ENCODE results near the gene EFEMP2.

EFEMP2 gene

DNA sequence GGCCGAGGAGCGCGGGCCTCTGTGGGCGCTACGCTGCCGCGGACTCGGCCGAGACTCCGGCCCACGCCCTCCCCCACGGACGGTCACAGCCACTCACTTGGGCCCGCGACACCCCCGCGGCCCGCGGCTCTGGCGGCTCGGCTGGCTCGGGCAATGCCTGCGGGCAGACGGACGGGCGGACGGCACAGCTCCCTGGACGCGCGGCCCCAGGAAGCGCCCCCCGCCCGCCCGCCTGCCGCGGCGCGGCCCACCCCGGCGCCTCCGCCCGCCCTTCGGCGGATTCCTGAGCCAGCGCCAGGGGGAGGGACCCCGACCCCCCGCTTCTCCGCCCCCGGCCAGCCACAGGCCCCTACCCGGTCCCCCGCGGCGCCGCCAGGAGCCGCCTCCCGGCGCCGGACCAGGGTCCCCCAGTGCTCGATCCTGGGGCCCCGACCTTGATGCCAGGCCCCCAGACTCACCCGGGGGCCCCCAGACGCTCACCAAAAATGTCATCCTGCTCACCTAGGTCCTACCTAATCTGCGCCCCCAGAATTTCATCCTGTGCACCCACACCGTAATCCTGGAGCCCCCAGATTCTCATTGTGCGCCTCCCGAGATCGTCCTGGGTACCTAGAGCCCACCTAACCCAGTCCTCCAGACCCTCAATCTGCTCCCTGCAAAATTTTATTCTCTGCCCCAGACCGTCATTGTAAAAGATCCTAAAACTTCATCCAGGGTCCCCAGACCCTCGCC is at the start of gene EFEMP2:
EFEMP2 (minus strand) TSS at position 215 of the 732 bp plus-strand sequence. CDS start 446 bp downstream, outside the sequence.
- DNase-seq (ENCODE audit: low spot score): peak; percentile 68

DNA sequence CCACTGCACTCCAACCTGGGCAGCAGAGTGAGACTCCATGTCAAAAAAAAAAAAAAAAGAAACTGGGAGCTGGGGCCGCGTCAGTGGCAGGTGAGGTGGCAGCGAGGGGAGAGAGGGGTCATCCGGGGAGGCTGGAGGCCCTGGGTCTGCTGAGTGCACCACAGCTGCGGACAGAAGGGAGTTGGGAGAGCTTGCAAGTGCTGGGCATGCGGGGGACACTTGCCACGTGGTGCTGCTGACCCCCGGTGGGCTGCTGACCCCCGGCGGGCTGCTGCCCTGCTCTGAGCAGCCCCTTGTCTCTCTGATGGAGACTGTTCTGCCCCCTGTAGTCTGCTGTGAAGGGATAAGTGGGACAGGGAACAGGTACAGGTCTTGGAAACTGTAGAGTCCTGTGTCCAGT is 49.3 kb upstream of the EFEMP2 start:
- DNase-seq (ENCODE audit: low spot score): no peak

DNA sequence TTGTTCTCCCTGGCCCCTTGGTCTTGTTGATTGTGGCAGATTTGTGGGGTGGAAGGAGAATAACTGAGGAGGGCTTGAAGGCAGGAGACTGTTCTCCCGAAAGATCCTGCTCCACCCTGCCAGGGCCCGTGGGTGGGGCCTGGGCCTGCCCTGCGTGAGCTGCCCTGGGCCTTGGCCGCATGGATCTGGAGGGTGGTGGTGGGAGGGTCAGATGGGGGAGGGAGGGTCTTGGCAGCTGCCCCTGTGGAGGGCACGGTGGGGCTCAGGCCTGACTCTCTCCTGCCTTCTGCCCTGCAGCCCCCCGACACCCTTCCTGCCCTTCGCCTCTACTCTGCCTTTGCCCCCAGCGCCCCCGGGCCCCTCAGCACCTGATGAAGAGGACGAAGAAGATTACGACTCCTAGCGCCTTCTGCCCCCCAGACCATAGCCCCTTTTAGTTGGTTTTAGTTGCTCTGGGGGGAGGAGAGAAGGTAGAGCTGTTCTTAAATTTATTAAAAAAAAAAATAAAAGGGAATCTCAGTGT is 48.5 kb upstream of the EFEMP2 start:
- DNase-seq (ENCODE audit: low spot score): peak; percentile 36

DNA sequence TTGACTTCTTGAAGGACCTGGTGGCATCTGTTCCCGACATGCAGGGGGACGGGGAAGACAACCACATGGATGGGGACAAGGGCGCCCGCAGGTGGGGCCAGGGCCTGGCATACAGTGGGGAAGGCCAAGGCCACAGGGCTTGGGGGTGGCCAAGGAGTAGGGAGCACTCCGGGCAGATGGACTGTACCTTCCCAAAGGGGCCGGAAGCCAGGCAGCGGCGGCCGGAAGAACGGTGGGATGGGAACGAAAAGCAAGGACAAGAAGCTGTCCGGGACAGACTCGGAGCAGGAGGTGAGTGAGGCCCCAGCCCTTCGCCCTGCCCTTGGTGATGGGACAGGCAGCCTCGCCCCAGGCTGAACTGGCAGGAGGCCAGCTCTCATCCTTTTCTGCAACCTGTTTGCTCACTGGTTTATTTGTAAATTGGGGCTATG is 47.8 kb upstream of the EFEMP2 start:
- DNase-seq (ENCODE audit: low spot score): peak; percentile 11

DNA sequence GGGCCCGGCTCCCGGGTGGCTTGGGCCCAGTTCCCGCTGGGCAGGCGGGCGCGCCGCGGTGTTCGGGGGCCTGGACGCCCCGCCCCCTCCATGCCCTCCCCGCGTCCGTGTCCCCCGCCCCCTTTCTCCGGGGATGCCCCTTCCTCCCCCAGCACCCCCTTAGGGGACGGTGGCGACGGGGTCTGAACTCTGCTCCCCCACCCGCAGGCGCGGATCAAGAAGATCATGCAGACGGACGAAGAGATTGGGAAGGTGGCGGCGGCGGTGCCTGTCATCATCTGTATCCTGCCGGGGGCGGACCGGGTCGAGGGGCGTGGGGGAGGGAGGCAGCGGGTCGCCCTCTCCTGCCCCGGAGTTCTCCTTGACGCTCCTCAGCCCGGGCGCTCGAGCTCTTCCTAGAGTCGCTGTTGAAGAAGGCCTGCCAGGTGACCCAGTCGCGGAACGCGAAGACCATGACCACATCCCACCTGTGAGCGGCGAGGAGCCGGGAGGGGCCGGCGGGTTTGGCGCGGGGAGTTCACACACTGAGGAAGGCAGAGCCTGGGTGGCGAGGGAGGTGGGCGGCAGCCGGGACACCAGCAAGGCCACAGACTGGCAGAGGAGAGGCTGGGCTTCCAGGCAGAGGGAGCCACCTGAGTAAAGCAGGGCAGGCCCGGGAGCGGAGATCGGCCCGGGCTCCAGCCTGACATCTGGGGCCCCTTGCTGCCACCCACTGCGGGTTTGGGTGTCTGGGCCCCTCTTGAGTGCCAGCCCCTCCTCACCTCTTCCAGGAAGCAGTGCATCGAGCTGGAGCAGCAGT is 47.2 kb upstream of the EFEMP2 start:
- no peak for DNase-seq (ENCODE audit: low spot score)

DNA sequence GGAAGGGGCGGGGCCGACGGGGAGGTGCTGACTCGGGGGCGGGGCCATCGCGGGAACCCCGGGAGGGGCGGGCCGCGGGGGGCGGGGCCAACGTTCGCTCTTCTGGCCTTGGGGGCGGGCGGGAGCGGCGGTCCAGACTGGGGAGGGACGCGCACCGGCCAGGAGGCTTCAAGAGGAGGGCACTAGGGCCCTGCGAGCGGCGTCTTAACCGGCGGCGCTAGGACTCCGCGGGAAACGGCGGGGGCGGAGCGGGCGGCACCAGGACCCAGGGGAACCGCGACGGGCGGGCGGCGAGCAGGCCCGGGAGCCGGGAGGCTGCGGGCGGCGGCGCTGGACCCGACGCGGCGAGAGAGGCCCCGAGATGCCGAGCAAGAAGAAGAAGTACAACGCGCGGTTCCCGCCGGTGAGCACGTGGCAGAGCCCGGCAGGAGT is 46.6 kb upstream of the EFEMP2 start, which contains the start of gene DRAP1:
DRAP1 (plus strand) TSS at position 286 of the 432 bp plus-strand sequence; CDS start at position 362, 76 bp downstream.
- peak; percentile 98 for DNase-seq (ENCODE audit: low spot score)

DNA sequence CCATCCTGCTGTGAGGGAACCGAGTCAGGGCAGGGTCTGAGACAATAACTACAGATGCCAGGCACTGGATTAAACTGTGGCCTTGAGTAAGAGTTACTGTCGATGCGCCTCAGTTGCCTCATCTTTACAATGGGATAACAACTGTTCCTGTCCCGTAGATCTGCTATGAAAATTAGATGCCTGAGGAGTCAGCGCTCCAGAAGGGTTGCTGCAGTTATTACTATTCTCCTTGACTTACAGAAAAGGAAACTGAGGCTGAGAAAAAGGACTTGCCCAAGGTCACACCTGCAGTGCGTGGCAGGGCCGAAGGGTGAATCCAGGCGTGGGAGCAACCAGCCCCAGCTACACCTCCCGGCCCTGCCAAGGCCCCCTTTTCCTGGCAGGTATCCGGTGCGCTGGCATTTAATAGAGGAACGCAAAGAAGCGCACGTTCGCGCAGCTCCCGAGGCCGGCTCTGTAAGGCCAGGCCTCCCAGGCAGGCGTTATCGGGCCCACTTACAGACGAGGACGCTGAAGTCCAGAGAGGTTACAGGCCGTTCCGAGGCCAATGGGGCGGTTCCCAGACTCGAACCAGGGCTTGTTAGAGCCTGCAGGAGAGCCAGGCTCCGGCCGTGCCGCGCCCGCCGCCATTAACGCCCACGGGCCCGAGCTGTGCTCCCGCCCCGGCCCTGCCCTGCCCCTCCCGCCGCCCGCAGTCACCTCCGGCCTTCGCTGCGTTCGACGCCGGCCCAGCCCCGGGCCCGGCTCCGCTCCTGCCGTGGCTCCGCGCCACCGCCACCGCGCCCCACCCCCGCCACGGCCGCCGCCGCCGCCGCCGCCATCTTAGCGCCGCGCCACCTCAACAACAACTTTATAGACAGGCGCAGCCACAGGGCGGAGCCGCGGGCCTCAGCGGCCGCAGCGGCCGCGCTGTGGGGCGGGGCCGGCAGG is 45.9 kb upstream of the EFEMP2 start, which contains the start of gene C11orf68:
C11orf68 (minus strand) TSS at position 852 of the 930 bp plus-strand sequence; CDS start at position 821, 31 bp downstream.
- no peak for DNase-seq (ENCODE audit: low spot score)

DNA sequence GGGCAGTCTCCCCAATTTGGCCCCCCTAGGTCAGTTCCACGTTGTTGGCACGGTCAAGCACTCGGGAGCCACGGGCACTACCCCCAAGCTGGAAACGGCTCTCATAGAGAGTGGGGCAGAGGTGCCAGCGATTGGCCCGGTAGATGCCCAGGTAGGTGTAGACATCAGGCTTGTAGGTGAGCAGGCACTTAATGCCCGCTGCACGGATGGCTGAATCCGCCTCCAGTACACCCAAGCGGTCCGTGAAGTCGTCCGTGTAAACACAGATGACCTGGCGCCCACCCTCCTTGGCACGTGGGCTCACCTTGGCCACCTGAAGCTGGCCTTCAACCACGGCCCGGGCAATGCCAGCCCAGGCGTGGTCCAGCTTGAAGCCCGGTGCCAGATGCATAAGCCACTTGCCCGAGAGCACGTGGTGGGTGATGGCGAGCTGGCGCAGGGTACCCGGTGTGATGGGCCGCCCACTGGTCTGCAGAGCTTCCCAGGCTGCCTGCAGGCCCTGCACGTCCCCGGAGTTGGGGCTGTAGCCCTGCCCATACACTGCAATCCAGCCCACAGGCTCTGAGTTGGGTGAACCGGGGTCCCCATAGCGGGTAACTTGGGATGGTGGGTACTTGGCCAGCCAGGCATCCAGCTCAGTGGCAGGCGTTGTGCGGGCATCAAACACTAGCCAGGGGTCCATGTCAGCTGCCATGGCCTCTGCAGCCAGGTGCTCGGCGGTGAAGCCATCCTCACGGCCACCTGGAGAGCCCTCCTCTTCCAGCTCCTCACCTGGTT is 45.0 kb upstream of the EFEMP2 start:
- DNase-seq (ENCODE audit: low spot score): peak; percentile 9

DNA sequence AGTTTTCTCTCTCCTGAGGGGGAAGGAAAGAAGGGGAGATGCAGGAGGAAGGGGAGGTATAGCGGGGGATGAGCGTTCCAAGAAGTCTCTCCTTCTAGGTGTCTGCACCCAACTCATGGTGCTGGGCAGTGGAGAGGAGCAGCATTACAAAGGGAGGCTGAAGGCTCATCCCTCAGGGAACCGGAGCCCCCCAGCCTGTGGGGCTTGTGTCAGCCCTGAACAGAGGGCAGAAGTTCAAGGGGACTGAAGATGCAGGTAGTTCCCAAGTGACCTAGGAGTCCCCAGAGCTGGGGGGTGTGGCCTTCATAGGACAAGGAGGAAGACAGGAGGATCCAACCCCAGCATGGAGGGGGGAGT is 44.5 kb upstream of the EFEMP2 start:
- no peak for DNase-seq (ENCODE audit: low spot score)

DNA sequence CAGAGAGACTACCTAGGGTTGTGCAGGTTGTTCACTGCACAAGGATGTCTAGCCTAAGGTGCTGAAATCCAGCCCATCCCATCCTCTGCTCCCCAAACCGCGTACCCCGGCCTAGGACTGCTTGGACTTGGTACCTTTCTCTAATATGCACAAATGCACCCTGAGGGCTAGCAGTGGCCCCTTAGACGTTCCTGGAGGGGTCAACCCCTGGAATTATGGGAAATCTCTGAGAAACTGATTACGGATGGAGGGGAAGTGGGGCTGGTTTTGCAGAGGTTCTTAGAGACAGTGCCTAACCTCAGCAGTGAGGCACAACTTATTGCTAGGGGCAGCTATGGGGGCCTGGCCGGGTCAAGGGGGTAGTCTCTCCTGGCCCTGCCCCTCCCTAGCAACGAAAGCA is 43.8 kb upstream of the EFEMP2 start:
- DNase-seq (ENCODE audit: low spot score): no peak

DNA sequence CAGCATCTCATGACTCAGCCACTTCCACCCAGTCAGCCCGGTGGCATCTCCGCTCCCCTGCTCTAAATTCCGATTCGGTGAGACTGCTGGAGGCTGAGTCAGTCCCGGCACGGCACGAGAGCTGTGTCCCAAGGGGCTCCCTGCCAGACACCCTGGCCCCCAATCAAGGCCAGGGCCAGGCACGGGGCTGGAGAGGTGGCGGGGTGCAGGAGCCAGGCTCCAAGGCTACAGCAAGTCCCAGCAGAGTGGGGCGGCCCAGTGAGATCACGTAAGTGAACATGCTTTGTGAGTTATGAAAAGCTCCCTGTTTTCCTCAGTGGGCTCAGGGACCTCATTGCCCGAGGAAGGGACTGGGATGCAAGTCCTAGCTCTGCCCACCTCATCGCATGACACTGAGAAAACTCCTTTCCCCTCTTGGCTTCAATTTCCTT is 43.2 kb upstream of the EFEMP2 start:
- peak; percentile 92 for DNase-seq (ENCODE audit: low spot score)

DNA sequence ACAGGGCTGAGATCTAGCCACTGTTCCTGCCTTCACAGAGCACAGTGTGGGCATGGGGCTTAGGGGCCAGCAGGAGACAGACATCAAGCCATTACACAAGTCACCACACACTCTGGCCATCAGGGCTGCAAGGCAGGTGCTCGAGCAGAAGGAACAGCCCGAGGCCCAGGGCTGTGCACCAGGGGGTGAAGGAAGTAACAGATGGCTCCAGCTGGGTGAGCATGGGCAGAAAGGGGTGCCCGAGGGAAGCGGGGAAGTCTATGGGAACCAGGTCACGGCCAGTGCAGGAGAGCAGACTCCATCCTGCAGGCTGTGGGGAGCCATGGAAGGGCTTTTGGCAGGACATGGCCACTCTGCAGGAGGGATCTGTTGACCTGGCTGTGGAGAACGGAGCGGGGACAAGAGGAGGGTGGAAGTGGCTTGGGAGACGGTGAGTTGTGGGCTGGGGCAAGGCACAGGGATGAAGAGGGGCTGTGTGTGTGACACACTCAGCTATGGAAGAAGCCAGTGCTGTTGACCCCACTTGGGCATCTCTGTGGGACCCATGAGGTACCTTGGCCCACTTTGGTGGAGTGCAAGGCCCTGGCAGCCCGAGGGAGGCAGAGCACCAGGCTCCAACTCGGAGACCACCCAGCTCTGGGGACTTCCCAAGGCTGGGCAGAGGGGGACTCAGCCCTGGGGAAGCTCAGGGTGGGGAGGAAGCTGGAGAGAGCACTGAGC is 42.7 kb upstream of the EFEMP2 start:
- DNase-seq (ENCODE audit: low spot score): no peak

DNA sequence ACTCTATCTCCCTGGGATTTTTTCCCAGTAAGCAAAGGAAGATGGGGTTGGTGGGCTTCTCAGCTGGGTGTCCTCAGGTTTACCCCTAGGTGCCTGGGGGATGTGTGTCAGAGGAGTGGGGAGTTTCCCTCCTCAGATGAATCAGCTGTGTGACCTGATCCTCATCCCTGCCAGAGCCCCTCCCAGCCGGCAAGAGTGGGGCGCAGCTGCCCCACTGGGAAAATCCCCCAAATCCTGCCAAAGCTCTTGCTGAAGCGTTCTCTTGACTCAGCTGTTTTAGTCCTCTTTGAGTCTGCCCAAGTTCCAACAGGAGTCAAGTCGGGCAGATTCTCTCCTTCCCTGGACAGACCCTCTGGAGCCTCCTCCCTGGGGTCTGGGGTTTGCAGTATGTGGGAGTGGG is 40.2 kb upstream of the EFEMP2 start:
- DNase-seq (ENCODE audit: low spot score): peak; percentile 55

DNA sequence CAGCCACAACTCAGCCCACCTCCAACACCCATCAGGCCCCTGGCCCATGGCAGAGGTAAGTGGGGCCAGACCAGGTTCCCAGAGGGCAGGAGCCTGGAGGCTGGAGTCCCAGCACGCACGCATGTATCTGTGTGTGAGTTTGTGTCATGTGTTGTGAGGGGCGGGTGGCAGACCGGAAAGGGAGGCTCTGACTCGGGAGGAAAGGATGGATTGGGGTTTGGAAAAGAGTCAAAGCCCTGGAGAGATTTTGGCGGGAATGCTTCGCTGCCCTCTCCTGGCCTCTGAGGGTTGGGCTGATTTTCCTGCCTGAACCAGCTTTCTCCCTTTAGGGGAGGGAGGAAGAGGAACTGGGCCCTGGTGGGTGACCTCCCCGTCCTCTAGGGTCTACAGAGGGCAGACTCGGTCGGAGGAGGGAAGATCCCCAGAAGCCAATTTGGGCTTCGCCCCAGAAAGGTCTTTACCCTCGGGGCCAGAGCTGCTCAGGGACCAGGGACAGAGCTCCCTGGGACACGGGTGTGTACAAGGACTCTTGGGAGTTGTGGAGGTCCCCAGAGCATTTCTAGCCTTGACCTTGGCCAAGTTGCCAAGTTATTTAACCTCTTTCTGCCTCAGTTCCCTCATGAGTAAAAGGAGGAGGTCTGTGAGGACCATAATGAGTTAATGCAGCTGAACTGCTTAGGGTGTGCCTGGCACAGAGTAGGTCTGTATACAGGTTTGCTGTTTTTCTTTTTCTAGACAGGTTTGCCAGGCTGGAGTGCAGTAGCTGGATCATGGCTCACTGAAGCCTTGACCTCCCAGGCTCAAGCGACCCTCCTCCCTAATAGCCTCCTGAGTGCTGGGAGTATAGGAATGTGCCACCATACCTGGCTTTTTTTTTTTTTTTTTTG is 39.3 kb upstream of the EFEMP2 start:
- peak; percentile 88 for DNase-seq (ENCODE audit: low spot score)

DNA sequence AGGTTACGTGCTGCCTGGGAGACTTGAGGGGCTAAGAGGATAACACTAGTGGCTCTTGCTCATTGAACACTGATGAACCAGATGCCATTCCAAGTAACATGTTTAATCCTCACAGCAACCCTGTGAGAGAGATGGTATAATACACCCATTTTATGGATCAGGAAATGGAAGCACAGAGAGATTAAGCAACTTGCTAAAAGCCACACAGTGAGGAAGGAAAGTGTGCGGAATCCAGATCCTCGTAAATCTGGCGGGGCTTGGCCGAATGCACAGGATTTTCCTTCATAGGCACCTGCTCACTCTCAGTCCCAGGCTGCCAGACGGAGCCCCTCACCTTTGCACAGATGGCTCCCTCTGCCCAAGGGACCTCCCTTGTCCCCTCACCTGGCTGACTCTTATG is 35.3 kb upstream of the EFEMP2 start:
- DNase-seq (ENCODE audit: low spot score): no peak

DNA sequence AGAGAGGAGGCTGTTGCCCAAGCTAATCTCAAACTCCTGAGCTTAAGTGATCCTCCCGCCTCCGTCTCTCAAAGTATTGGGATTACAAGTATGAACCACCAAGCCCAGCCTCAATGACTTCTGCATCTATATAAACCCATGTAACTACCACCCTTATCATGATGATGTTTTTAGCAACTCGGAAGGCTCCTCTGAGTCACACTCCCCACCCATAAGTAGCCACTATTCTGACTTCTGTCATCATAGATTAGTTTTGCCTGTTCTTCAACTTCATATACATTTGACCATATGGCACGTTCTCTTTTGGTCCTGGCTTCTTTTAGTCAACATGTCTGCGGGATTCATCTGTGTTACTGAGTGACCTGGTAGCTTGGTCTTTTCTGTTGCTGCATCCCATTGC is 34.0 kb upstream of the EFEMP2 start:
- DNase-seq (ENCODE audit: low spot score): no peak

DNA sequence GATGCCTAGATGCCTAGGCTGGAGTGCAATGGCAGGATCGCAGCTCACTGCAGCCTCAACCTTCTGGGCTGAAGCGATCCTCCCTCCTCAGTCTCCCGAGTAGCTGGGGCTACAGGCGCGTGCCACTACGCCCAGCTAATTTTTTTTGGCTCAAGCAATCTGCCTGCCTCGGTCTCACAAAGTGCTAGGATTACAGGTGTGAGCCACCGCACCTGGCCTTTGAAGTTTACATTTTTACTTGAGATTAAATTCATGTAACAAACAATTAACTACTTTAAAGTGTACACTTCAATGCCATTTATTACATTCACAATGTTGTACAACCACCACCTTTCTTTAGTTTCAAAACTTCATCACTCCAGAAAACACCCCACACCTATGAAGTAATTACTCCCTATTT is 31.1 kb upstream of the EFEMP2 start:
- no peak for DNase-seq (ENCODE audit: low spot score)

DNA sequence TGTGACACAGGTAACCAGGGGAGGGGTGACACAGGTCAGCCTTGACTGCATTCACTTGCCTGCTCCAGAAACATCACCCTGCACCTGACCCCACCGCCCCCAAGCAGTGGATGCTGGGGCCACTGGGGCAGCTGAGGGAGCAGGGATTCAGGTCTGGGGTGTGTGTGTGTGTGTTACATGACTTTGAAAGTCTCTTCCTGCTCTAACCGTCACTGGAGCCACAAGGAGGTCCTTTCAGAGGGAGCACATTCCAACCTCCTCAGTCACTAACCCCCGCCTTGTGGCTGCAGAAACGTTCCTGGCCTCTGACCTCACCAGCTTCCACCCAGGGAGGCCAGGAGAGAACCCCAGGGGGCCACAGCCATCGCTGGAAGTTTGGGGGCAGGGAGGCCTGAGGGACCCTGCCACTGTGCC is 30.5 kb upstream of the EFEMP2 start:
- DNase-seq (ENCODE audit: low spot score): peak; percentile 86

DNA sequence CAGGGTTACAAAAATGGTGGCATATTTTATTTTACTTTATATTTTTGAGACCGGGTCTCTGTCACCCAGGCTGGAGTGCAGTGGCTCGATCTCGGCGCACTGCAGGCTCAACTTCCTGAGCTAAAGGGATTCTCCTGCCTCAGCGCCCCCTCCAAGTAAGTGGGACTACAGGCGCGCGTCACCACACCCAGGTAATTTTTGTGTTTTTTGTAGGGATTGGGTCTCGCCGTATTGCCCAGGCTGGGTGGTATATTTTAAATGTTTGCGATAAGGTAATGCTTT is 28.2 kb upstream of the EFEMP2 start:
- DNase-seq (ENCODE audit: low spot score): no peak
